Inflammatory macrophage (primary cell): Measurements from ENCODE around the gene FEM1A.
"Not testable (repeated sequence)": the region's sequence is repeated elsewhere in the genome, so short reads cannot be mapped to it uniquely, and the experiment has no call there.

Experiments used
- DNase-seq, 2 donors: peaks; one replicate each; pipeline ENCODE4 v3.0.0-alpha.2; 2020 to 2022

The FEM1A gene

DNA sequence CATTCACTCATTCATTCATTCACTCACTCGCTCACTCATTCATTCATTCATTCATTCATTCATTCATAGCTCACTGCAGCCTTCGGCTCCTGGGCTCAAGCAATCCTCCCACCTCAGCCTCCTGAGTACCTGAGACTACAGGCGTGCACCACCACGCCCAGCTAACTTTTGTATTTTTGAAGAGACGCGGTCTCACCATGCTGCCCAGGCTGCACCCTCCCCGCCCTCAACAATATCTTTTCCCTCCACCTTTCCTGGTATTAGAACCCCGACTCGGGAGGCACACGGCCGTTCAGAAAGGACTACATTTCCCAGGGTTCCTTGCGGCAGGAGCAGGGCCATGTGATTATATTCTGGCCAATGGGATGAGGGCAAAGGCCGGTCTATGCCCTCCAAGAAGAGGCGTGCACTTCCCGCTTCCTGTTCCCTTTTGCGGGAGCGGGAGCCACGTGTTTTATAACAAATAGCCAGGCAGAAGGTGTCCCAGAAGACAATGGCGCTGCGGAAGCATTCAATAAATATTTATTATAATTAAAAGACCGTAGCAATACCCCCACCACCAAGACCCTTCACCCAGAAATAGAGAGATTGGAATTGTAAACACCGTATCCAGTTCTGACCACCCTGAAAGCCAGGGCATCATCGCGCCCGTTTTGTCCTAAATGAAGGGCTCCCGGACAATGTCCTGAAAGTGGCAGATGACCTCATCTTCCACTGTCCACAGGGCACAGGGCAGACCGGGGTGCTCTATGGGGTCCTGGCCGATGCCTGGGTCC lies 24.1 kb downstream of the FEM1A start:
- peak; percentile 96 for DNase-seq

DNA sequence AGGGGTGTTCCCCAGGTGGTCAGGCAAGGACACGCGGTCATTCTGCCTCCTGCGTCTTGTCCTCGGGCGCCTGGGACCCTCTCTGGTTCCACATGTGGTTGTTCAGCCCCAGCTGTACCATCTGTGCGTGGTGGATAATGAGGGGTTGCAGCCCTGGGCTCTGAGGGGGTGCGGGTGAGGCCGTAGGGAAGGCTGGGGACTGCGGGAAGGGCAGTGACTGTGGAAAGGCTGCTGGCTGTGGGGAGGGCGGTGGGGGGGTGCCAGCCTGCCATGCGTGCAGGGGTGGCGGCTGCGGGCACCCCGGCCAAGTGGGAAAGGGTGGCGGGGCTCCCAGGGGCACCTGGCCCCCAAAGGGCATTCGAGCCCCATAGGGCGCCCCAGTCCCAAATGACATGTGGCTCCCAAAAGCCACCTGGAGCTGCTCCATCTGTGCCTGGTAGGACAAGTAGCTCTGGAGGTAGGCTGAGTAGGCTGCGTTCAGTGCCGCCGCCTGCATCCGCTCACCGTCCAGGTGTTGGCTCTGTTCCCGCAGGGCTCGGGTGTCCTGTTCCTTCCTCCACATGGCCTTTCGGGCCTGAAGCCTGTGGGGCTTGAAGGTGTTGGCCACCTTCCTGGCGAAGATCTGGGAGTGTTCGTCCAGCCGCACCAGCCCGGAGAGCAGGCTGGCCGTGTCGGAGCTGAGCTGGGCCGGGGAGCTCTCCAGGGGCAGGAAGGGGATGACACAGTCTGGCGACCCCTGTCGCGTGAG lies 24.8 kb downstream of the FEM1A start:
- no peak for DNase-seq

DNA sequence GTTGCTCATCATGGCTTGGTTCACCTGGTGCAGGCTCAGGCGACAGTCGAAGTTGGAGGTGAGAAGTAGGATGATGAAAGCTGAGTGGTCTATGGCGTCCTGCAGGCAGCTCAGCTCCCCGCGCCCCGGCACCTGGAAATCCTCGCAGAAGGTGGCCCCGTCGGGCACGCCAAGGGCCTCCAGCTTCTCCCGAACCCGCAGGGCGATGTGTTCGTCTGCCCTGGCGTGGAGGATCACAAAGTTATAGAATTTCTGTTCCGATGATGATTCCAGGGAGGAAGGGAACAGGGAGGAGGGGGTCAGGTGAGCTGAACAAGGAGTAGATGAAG lies 25.4 kb downstream of the FEM1A start:
- no peak for DNase-seq

DNA sequence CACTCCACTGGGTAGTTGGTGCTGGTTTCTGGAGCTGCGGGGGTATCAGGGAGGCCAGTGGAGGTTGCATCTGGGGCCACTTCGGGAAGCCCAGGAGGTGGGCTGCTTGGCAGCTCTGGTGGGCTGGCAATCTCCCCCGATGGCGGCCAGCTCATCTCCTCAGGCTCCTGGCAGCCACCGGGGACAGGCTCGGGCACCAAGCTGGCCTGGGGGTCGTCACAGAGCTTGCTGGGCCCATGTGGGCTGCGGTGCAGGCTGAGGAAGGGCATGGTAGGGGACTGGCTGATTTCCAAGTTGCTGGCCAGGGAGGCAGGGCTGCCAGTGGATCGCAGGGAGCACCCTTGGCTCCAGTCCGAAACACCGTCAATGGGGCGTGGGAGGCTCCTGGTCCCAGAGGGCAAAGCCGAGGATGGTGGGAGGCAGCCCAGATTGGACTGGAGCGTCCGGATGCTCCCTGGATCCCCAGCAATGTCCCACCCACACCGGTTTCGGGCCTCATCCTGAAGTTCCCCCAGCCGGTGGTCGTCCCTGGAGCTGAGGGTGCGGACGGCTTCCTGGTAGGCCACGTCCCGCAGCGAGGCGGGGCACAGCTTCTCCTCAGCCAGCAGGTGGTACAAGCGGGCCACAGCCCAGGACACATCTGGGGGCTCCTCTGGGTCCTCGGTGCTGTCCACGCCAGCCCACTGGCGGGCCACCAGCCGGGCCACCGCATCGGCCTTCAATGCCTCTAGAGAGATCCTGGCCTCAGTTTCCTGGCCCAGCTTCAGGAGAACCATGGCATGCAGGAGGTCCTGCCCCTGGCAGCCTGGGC lies 26.1 kb downstream of the FEM1A start:
- no peak for DNase-seq

DNA sequence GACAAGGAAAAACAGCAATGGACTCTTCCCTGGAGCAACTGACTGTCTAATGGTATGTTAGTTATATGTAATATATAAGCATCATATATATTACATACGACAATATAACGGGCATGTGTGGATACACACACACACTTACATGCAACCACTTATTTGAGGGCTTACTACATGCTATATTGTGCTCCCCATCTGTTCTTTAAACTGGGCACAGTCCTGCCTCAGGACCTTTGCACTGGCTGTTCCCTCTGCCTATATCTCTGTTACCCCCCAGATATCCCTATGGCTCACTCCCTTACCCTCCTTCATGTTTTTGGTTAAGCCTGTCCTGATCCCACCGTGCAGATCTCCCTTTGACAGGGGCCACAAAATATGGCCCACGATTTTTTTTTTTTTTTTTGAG lies 29.7 kb downstream of the FEM1A start:
- DNase-seq, result no peak

DNA sequence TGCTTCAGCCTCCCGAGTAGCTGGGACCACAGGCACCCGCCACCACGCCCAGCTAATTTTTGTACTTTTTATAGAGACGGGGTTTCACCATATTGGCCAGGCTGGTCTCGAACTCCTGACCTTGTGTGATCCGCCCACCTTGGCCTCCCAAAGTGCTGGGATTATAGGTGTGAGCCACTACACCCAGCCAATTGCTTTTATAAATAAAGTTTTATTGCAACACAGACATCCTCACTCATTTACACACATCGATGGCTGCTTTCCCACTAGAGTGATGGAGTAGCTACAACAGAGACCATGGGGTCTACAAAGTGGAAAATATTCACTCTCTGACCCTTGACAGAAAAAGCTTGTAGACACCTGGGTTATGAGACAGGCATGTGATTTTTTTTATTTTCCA lies 30.8 kb downstream of the FEM1A start:
- DNase-seq, result not testable (repeated sequence)

DNA sequence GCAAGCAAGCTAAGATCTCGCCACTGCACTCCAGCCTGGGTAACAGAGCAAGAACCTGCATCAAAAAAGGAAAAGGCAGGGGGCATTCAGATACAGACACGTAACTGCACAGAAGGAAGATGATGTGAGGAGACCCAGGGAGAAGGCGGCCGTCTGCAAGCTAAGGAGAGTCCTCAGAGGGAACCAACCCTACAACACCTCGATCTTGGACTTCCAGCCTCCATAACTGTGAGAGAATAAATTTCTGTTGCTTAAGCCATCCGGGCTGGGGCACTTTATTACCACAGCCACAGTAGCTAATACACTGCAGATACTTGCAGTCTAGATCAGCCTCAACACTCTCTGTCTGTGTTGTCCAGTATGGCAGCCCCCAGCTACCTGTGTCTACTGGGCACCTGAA lies 32.0 kb downstream of the FEM1A start:
- no peak for DNase-seq

DNA sequence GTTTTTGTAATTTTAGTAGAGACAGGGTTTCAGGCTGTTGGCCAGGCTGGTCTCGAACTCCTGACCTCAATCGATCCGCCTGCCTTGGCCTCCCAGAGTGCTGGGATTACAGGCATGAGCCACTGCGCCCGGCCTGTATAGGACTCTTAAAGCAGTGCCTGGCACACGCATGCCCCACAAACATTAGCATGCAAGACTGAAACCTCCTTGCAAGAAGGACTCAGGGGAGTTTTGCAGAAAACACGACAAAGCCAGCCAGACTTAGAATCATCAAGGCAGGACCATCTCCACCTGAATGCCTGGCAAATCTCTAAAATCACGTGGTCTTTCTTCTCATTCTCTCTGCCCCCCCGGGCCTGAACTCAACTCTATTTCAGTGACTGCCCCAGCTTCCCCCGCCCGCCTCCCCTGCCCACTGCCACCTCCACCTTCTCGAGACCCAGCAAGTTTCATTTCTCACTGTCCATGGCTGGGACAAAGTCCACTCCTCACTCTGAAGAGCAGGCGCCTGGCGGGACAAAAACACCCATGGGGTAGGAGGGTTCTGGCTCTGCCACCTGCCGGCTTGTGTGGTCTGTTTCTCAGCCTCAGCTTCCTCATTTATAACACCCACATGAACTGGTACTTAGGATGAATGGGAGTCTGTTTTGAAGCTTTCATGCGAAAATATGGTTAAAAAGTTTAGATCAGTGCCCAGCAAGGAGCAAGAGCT lies 37.6 kb downstream of the FEM1A start:
- peak; percentile 40 to 58 for DNase-seq

DNA sequence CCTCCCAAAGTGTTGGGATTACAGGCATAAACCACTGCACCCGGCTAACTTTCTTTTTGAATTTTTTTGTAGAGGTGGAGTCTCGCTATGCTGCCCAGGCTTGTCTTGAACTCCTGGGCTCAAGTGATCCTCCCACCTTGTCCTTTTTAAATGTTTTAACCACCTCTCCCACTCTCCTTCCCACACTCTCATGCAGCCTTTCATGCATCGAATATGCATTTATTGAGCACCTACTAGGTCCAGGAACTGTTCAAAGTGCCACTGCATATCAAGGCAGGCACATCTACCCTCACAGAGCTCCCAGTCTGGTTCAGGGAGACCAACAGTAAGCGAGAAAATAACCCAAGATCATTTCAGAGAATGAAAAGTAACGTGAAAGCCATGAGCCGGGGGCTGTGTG lies 38.8 kb downstream of the FEM1A start:
- DNase-seq, result no peak

DNA sequence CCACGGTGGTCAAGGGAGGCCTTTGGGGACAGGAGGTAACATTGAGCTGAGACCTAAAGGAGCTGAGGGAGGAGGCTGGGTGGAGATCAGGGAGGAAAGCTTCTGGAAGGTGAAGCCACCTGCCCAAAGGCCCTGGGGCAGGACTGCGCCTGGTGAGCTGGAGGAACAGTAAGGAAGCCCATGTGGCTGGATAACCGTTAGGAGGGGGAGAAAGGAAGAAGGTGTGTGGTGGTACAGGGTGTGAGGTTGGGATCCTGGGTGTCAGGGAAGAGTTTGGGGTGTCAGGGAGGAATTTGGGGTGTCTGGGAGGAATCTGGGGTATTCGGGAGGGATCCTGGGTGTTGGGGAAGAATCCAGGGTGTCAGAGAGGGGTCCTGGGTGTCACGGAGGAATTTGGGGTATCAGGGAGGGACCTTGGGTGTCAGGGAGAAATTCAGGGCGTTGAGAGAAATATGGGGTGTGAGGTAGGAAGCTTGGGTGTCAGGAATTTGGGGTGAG lies 39.3 kb downstream of the FEM1A start:
- no peak for DNase-seq

DNA sequence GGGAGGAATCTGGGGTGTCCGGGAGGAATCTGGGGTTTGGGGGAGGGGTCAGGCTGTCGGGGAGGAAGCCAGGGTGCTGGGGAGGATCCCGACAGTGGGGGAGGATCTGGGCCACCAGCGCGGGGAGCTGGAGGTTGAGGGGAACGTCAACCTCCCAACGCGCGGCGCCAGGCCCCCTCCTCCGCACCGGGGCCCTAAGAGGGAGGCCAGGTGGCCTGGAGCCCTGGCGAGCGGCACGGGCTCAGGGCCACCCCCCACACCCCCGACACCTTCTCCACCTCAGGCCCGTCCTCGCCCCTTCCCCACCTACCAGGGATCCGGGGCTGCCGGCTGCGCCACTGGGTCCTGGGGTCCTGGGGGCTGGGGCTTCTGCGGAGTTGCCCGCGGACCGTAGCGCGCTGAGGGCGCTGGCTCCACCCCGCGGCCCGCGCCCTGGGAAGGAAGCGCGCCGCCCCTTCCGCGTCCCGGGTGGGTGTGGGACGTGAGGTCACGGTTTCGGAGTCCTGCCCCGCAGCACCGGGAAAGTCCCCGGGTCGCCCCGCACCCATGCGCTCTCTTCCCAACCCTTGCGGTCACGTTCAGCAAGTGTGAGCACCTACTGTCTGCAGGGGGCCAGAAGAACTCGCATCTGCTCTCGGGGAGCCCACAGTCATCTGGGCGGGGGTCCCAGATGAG lies 39.9 kb downstream of the FEM1A start, which contains the start of gene TICAM1:
TSS of gene TICAM1 (minus strand) at position 409 of the 675 bp plus-strand sequence. CDS start 13,335 bp downstream, outside the sequence.
- DNase-seq, result peak; percentile 71 to 87

DNA sequence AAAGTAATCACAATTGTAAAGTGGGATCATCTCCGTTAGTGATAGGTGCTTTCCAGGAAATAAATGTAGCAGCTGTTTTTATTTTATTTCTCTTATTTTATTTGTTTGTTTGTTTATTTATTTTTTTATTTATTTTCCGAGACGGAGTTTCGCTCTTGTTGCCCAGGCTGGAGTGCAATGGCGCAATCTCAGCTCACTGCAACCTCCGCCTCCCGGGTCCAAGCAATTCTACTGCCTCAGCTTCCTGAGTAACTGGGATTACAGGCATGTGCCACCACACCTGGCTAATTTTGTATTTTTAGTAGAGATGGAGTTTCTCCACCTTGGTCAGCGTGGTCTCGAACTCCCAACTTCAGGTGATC lies 40.4 kb downstream of the FEM1A start:
- DNase-seq, result not testable (repeated sequence)

DNA sequence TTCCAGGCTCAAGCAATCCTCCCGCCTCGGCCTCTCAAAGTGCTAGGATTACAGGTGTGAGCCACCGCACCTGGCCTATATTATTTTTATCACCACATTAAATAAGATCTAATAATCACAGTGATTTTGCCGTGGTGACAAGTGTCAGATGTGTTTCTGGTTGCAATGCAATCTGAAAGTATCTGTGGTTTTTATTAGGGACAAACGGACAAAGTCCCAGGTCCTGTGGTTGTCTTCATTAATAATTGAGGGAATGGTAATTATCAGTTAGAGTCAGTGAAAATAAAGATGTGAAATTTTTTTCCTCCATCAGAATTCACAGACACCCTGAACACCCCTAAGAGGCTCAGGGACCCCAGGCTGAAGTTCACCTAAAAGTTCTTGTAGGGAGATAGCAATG lies 41.2 kb downstream of the FEM1A start:
- DNase-seq, result no peak

DNA sequence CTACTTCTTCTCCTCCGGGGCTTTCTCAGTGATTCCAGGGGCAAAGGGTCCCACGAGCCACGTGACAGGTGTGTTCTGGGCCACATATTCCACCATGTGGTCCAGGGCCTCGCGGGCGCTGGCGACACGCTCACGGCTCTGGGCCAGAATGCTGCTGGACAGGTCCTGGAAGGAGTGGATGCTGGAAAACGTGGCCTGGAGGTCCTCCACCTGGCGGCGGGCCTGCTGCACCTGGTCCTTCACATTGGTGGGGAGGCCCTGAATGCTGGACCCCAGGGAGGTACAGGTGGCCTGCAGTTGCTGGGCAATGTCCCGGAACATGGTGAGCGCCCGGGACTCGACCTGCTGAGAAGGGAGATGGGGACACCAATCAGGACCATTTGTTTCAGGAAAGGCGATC lies 47.7 kb downstream of the FEM1A start:
- no peak for DNase-seq

DNA sequence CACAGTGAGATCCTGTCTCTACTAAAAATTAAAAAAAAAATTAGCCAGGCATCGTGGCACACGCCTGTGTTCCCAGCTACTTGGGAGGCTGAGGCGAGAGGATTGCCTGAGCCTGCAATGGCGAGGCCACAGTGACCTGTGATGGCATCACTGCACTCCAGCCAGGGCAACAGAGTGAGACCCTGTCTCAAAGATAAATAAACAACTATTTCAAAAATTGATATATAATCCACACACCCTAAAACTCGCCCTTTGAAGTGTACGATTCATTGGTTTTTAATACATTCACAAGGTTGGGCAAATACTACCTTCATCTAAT lies 52.1 kb downstream of the FEM1A start:
- no peak for DNase-seq

DNA sequence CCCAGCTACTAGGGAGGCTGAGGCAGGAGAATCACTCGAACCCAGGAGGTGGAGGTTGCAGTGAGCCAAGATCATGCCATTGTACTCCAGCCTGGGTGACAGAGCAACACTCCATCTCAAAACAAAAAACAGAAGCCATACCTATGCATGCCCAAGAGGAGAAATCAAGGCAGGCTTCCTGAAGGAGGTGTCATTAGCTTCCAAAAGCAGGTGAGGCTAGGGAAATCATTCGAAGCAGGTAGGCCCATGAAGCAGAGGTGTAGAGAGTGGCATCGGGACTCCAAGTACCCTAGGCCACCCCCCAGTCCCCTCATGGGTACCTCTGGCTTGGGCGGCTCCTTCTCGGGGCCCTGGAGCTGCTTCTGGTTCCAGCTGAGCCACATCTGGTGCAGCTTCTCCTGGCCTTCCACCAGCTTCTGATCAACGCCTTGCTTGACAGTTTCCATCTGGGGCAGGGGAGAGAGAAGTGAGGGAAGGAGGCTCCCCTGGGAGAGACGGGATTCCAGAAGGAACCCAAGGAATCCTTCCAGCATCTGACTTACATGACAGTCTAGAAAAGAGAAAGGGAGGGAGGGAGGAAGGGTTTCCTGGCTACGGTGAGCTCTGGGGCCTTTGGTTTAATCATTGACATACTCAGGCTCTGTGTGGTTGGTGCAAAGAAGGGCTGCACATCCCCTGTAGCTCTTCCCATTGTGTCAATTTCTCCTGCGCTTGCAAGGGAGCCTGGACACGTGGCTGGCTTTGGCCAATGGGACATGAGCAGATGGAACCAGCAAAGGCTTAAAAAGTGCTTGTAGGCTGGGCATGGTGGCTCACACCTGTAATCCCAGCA lies 53.0 kb downstream of the FEM1A start:
- DNase-seq, result no peak

DNA sequence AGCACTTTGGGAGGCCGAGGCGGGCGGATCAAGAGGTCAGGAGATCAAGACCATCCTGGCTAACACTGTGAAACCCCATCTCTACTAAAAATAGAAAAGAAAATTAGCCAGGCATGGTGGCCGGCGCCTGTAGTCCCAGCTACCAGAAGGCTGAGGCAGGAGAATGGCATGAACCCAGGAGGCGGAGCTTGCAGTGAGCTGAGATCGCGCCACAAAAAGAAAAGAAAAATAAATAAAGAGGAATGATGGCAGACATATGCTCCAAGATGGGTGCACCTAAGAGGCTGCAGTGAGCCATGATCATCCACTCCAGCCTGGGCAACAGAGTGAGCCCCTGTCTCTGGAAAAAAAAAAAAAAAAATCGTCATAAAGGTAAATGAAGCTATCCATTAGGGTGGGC lies 54.4 kb downstream of the FEM1A start:
- not testable (repeated sequence) for DNase-seq

DNA sequence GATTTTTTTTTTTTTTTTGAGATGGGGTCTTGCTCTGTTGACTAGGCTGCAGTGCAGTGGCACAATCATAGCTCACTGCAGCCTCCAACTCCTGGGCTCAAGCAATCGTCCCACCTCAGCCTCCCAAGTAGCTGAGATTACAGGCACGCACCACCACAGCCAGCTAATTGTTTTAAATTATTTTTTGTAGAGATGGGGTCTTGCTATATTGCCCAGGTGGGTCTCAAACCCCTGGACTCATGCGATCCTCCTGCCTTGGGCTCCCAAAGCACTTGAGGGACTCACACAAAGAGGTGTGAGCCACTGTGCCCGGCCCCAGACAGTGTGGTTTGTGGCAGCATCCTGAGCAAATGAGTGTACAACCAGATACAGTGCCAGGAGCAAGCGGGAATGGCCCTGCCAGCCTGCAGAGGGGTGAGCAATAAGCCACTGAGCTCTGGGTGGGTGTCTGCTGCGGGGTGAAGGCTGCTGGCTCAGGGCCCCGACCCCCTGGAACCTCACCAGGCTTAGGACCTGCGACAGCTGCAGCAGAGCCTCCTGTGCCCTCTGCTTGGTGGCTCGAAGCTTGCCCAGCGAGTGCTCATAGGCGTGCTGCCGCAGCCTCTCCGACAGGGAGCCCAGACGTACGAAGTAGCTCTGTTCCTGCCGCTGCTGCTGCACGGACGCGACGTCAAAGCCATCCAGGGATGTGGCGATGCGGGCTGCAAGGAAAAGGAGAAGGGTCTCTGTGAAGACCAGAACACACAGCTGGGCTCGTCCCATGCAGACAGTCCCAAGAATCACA lies 55.8 kb downstream of the FEM1A start:
- no peak for DNase-seq

DNA sequence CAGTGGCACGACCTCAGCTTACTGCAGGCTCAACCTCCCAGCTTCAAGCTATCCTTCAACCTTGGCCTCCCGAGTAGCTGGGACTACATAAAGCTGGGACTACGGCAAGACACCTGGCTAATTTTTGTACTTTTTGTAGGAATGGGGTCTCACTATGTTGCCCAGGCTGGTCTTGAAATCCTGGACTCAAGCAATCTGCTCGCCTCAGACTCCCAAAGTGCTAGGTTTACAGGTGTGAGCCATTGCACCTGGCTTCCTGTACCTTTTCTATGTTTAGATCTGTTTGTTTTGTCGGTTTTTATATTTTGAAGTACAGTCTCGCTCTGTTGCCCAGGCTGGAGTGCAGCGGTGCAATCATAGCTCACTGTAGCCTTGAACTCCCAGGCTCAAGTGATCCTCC lies 57.5 kb downstream of the FEM1A start:
- no peak for DNase-seq
